Hindlimb muscle (tissue), 1 donor: Measurements from ENCODE around the gene RAB26. TPM values are rescaled to one million over a fixed set of nuclear protein-coding genes. Genes with fewer than 3 reads are reported as not detected.

Experiments
- DNase-seq: peaks from one replicate; pipeline ENCODE4 v3.0.0-alpha.2; 2013
- polyA plus RNA-seq: library from polyadenylated mRNA; unstranded; fragments of 120-200 nt; gene quantifications from one replicate; pipeline ENCODE4 v1.2.1, GENCODE V29; 2013; ENCODE audit not compliant: insufficient read length

The RAB26 gene
- polyA plus RNA-seq, 1 donor, result 0.92 TPM

DNA sequence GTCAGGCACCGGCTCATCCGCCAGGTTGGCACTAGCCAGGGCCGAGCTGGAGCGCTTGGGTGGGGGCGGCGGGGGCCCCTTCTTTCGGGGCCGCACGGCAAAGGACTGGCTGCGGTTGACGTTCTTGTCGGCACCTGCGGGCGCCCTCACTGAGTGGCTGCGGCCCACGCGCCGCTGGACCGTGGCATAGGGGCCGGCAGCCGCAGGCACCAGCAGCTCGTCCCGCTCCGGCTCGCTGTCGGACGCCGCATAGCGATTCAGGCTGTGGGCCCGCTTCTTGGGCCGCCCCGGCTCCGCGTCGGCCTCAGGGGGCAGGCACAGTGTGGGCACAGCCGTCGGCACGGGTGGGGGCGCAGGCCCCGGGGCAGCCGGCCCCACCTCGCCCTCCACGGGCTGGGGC, 32.0 kb downstream of the RAB26 start:
- no peak for DNase-seq

- DNase-seq, result no peak
Measured at GRCh38 chr16:2180962-2181923, 32.8 kb downstream of the RAB26 start.

GRCh38 chr16:2181952-2182351, 33.5 kb downstream of the RAB26 start:
- DNase-seq, result no peak

GRCh38 chr16:2183671-2184070, 35.2 kb downstream of the RAB26 start:
- DNase-seq, result no peak

GRCh38 chr16:2184346-2184745, 35.9 kb downstream of the RAB26 start:
- no peak for DNase-seq

GRCh38 chr16:2184962-2185361, 36.5 kb downstream of the RAB26 start:
- DNase-seq, result no peak

DNA sequence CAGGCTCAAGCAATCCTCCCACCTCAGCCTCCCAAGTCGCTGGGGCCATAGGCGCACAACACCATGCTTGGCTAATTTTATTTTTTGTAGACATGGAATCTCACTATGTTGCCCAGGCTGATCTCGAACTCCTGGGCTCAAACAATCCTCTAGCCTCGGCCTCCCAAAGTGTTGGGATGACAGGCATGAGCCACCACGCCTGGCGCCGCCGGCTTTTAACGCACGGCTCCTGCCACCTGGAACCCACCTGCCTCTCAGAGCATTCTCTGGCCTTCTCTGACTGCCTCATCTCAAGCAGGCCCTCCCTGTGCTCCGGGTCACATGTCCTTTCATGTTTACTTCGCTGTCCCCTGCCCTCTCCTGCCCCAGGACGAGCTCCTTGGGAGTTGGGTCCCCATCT, 37.6 kb downstream of the RAB26 start:
- DNase-seq, result no peak

DNA sequence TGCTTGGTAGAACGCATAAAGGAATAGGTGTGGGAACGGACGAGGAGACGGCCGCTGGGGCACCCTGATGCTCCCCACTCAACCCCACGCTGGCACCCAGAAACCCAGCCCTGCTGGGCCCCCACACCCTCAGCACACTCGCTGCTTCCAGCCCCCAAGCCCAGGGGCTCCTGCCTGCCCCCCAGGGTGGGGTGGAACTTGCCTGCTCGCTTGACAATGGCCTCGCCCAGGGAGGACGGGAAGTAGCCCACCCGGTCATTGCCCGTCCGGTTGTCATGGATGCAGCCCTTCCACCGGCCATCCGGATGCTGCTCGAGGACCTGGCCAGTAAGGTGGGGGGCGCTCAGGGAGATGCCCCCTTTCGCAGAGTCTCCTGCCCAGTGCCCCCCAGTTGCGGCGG, 38.1 kb downstream of the RAB26 start:
- no peak for DNase-seq

GRCh38 chr16:2187212-2187611, 38.8 kb downstream of the RAB26 start:
- DNase-seq, result no peak

- DNase-seq, result no peak
Measured at GRCh38 chr16:2188395-2188794, 40.0 kb downstream of the RAB26 start.

DNA sequence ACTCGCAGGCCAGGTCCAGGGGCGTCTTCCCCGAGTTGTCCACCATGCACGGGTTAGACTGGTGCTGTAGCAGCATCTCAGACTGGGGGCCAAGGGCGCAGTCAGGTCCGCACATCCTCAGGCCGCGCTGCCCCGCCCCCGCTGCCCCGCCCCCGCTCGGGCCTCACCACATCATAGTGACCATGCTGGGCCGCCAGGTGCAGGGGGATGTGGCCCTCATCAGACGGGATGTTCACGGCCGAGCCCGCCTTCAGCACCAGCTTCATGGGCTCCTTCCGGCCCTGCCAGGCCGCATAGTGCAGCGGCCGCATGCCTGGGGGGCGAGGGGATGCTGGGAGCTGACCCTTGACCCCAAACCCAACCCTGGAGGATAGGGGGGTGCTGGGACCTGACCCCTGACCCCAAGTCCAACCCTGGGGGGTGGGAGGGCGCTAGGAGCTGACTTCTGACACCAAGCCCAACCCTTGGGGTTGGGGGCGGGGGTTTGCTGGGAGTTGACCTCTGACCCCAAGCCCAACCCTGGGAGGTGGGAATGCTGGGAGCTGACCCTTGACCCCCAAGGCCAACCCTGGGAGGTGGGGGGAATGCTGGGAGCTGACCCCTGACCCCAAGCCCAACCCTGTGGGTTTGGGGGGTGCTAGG, 40.9 kb downstream of the RAB26 start:
- no peak for DNase-seq

DNA sequence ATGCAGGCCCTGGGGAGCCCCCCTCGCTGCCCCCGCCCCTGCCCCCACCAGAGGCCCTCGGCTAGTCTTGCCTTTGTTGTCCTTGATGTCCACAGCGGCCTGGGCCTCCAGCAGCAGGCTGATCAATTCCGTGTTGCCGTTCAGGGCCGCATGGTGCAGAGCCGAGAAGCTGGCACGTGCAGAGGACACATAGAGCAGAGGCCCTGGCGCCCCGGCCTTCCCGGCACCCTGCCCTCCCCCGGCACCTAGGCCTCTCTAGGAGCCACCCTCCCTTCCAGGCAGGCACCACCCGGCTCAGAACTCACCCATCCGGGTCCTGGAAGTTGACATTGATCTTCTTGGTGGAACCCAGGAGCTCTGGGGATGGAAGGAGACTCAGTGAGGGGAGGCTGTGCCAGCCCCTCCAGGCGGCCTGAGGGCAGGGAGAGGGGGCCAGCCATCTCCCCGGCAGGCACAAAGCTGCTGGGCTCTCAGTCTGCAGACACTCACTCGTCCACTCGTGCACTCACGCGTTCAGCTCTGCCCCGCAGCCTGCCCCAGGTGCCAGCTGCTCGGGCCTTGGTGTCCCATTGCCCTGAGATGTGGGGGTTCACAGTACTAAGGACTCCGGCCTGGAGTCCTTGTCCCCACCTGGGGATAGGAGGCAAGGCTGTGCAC, 41.7 kb downstream of the RAB26 start:
- DNase-seq, result no peak

- no peak for DNase-seq
Measured at GRCh38 chr16:2190659-2191445, 42.4 kb downstream of the RAB26 start.

- no peak for DNase-seq
Measured at GRCh38 chr16:2191446-2191706, 43.0 kb downstream of the RAB26 start.

- DNase-seq, result no peak
Measured at GRCh38 chr16:2194166-2194834, 45.9 kb downstream of the RAB26 start.

- DNase-seq, result no peak
Measured at GRCh38 chr16:2194852-2195321, 46.5 kb downstream of the RAB26 start.

DNA sequence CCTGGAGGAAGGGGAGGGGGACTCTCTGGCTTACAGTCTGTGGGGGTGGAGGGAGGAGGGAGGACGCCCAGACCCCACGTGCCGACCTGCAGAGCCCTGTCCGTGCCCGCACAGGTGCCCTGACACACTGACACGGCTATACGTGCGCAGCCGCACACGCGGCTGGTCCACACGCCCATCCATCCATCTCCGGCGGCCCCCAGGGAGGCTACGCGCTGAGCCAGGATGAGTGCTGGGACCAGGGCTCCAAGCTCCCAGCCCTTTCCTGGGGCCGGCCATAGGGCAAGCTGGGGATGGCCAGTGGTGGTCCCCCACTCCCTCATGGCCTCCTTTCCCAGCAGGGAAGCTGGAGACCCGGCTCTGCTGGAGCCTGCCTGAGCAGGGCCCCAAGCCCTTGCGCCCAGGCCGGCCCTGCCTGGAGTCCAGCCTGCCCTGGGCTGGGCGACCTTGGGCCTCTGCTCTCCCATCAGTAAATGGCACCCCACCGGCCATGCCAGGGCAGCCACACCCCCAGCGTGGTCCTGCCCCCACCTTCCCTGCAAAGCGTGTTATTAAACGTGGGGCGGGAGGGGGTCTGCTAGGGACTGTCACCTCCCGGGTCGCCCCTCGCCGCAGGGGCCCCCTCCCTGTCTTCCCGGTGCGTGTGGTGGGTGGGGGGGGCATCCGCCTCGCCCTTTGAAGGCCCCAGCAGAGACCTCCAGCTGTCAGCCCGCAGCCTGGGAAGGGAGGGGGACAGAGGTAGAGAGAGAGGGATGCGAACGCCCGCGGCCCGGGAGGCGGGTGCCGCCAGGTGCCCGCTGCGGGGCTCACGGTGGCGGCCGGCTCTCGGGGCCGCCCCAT, 47.1 kb downstream of the RAB26 start:
- DNase-seq, result no peak

DNA sequence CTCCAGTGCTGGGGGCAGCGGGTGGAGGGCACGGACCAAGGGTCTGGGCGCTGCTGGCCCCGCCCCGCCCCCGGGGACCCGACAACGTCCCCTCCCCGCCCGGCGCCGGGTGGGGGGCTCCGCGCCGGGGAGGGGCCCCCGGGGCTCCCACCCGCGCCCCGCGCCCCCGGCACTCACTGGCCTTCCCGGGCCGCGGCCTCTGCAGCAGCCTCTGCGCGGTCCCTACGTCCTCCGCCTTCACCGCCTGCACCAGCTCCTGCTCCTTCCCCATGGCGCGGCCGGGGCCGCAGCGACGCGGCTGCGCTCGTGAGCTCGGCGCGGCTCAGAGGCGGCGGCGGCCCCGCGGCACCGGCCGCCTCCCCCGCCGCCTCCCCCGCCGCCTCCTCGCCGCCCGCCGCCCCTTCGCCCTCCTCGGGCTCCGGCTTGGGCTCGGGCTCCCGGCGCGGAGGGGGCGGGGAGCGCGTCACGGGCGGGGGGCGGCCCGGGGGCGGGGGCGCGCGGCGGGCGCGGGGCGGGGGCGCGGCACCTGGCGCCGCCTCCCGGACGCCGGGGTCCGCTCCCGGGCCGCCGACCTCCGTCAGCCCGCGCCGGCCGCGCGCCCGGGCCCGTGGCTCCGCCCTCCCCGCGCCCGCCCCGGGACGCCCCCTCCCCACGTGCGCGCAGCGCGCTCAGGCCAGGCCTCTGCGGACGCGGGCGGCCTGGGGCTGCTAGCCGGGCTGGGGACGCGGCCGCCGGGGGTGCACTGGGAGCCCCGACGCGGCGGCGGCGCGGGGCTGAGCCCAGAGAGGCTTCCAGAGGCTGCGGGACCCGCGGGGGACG, 47.9 kb downstream of the RAB26 start, which contains the start of gene CASKIN1:
CASKIN1 (minus strand) TSS at position 444 of the 819 bp plus-strand sequence; CDS start at position 271, 173 bp downstream.
- no peak for DNase-seq

- no peak for DNase-seq
Measured at GRCh38 chr16:2196981-2197511, 48.6 kb downstream of the RAB26 start.

GRCh38 chr16:2197765-2198164, 49.3 kb downstream of the RAB26 start:
- no peak for DNase-seq
